Measurements from ENCODE around the gene CLIP4.

- TF ChIP-seq CBX3 (IDR thresholded peaks at IDR 0.05; ENCODE audit: borderline replicate concordance, low read depth), result no peak
- no peak for TF ChIP-seq GABPA (IDR thresholded peaks at IDR 0.05; ENCODE audit: low read depth)
- no peak for TF ChIP-seq BACH1 (IDR thresholded peaks at IDR 0.05; ENCODE audit: borderline replicate concordance)
- no peak for TF ChIP-seq YY1 (IDR thresholded peaks at IDR 0.05; ENCODE audit: low read depth, low read length)
- TF ChIP-seq, protein P1, sequence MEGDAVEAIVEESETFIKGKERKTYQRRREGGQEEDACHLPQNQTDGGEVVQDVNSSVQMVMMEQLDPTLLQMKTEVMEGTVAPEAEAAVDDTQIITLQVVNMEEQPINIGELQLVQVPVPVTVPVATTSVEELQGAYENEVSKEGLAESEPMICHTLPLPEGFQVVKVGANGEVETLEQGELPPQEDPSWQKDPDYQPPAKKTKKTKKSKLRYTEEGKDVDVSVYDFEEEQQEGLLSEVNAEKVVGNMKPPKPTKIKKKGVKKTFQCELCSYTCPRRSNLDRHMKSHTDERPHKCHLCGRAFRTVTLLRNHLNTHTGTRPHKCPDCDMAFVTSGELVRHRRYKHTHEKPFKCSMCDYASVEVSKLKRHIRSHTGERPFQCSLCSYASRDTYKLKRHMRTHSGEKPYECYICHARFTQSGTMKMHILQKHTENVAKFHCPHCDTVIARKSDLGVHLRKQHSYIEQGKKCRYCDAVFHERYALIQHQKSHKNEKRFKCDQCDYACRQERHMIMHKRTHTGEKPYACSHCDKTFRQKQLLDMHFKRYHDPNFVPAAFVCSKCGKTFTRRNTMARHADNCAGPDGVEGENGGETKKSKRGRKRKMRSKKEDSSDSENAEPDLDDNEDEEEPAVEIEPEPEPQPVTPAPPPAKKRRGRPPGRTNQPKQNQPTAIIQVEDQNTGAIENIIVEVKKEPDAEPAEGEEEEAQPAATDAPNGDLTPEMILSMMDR (IDR thresholded peaks at IDR 0.05 in 2 of 3, conservative IDR thresholded peaks at IDR 0.05 in 1 of 3; ENCODE audit: control insufficient read depth in 2 of 3, extremely low read depth in 1 of 3, insufficient read depth in 1 of 3, low read depth in 3 of 3, low read length in 3 of 3), result no peak
- no peak for TF ChIP-seq CREB1 (IDR thresholded peaks at IDR 0.05; ENCODE audit: low read depth)
- TF ChIP-seq, protein P2, sequence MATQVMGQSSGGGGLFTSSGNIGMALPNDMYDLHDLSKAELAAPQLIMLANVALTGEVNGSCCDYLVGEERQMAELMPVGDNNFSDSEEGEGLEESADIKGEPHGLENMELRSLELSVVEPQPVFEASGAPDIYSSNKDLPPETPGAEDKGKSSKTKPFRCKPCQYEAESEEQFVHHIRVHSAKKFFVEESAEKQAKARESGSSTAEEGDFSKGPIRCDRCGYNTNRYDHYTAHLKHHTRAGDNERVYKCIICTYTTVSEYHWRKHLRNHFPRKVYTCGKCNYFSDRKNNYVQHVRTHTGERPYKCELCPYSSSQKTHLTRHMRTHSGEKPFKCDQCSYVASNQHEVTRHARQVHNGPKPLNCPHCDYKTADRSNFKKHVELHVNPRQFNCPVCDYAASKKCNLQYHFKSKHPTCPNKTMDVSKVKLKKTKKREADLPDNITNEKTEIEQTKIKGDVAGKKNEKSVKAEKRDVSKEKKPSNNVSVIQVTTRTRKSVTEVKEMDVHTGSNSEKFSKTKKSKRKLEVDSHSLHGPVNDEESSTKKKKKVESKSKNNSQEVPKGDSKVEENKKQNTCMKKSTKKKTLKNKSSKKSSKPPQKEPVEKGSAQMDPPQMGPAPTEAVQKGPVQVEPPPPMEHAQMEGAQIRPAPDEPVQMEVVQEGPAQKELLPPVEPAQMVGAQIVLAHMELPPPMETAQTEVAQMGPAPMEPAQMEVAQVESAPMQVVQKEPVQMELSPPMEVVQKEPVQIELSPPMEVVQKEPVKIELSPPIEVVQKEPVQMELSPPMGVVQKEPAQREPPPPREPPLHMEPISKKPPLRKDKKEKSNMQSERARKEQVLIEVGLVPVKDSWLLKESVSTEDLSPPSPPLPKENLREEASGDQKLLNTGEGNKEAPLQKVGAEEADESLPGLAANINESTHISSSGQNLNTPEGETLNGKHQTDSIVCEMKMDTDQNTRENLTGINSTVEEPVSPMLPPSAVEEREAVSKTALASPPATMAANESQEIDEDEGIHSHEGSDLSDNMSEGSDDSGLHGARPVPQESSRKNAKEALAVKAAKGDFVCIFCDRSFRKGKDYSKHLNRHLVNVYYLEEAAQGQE (IDR thresholded peaks at IDR 0.05; ENCODE audit: low read depth, low read length), result no peak
- no peak for TF ChIP-seq PKNOX1 (IDR thresholded peaks at IDR 0.05)
These were observed 71.6 kb downstream of the CLIP4 start for GRCh38 chr2:29186817-29187216.

Data from GM12878 (cell line).